Caco-2 (cell line): ENCODE results near the gene PEX19. TPM values are rescaled to one million over a fixed set of nuclear protein-coding genes. Genes with fewer than 3 reads are reported as not detected.

Source experiments
- BruUV-seq: library from RNA; stranded (reverse); fragments of 400-500 nt; replicated peaks from 2 replicates; lab custom pipeline; 2021; lab: Mats Ljungman, UMichigan
- CTCF ChIA-PET: fragments of 300-600 bp; sonication (Branson Sonifier 250); formaldehyde crosslinking; loops from one replicate; lab custom pipeline; 2022; ENCODE audit warnings: antibody characterized with exemption; lab: Charles Lee
- POLR2A ChIA-PET: fragments of 300-600 bp; sonication (Branson Sonifier 250); formaldehyde crosslinking; loops from one replicate; lab custom pipeline; 2022; ENCODE audit warnings: antibody characterized with exemption; lab: Charles Lee
- DNase-seq, 2 experiments: peaks; one replicate each; pipeline versions ENCODE4 v3.0.0 to v3.0.0-alpha.2; 2020 to 2022
- H3K27me3 ChIP-seq: replicated peaks from 2 replicates; pipeline ENCODE4 v1.6.0; 2011; ENCODE audit warnings: low read length; ENCODE audit not compliant: control insufficient read depth, insufficient read depth
- H3K36me3 ChIP-seq: 2 replicates; pipeline ENCODE4 v1.5.1; 2011; ENCODE audit warnings: low read length; ENCODE audit not compliant: control insufficient read depth, insufficient read depth
- H3K4me1 ChIP-seq: fragments of 250-450 bp; sonication (Bioruptor Pico); 2 replicates; pipeline ENCODE4 v1.5.1; 2020; ENCODE audit warnings: mild to moderate bottlenecking
- H3K4me3 ChIP-seq: 2 replicates; pipeline ENCODE4 v1.5.1; 2011; ENCODE audit warnings: low read depth, mild to moderate bottlenecking, control low read depth, low read length
- H3K9me3 ChIP-seq: fragments of 250-450 bp; sonication (Bioruptor Pico); 2 replicates; pipeline ENCODE4 v1.5.1; 2020; ENCODE audit warnings: mild to moderate bottlenecking, moderate library complexity
- H3K27ac Mint-ChIP-seq: one replicate; pipeline ENCODE4 v1.8.0; 2022; ENCODE audit warnings: mixed read lengths; ENCODE audit not compliant: unreplicated experiment
- H3K27me3 Mint-ChIP-seq: one replicate; pipeline ENCODE4 v1.8.0; 2022; ENCODE audit warnings: mixed read lengths; ENCODE audit not compliant: insufficient read depth, unreplicated experiment
- H3K36me3 Mint-ChIP-seq: one replicate; pipeline ENCODE4 v1.8.0; 2022; ENCODE audit warnings: mild to moderate bottlenecking, mixed read lengths; ENCODE audit not compliant: insufficient read depth, unreplicated experiment
- H3K4me1 Mint-ChIP-seq: one replicate; pipeline ENCODE4 v1.8.0; 2022; ENCODE audit warnings: low read depth, mixed read lengths; ENCODE audit not compliant: unreplicated experiment
- H3K4me3 Mint-ChIP-seq: one replicate; pipeline ENCODE4 v1.8.0; 2022; ENCODE audit warnings: mild to moderate bottlenecking, moderate library complexity, mixed read lengths; ENCODE audit not compliant: unreplicated experiment
- H3K9me3 Mint-ChIP-seq: one replicate; pipeline ENCODE4 v1.8.0; 2022; ENCODE audit warnings: mixed read lengths; ENCODE audit not compliant: unreplicated experiment
- intact Hi-C: fragments of 100-400 bp; cut with micrococcal nuclease; formaldehyde crosslinking; loops from one replicate; pipeline ENCODE4 v1.10.0; 2022; ENCODE audit not compliant: unreplicated experiment
- total RNA-seq: library from RNA; stranded (reverse); gene quantifications from 2 replicates; pipeline ENCODE4 v1.2.3, GENCODE V29; 2022
- TF ChIP-seq, protein P1 (sequence below), 2 experiments: fragments of 200-600 bp in 1 of 2; IDR thresholded peaks; 1 replicate in 1 of 2; 2 replicates in 1 of 2; pipeline versions ENCODE4 v1.5.1 to v1.8.0; 2011 to 2022; ENCODE audit warnings: antibody characterized with exemption in 1 of 2, control low read depth in 1 of 2, inconsistent platforms in 1 of 2, low read depth in 1 of 2, low read length in 1 of 2, mild to moderate bottlenecking in 1 of 2, moderate library complexity in 1 of 2; ENCODE audit not compliant: insufficient read depth in 1 of 2, severe bottlenecking in 1 of 2, unreplicated experiment in 1 of 2

PEX19 gene
- total RNA-seq, 1 experiment from 2014 or later, result 59.3 TPM

DNA sequence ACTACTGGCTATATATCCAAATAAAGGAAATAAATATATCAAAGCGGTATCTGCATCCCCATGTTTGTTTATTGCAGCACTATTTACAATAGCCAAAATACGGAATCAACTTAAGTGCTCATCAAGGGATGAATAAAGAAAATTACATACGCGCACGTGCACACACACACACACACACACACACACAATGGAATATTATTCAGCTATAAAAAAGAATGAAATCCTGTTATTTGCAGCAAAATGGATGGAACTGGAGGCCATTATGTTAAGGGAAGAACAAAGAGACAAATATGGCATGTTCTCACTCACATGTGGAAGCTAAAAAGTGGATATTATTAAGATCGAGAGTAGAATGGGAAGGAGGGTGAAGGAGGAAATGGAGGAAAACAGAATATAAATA lies 37.9 kb upstream of the PEX19 start:
- TF ChIP-seq, protein P1, sequence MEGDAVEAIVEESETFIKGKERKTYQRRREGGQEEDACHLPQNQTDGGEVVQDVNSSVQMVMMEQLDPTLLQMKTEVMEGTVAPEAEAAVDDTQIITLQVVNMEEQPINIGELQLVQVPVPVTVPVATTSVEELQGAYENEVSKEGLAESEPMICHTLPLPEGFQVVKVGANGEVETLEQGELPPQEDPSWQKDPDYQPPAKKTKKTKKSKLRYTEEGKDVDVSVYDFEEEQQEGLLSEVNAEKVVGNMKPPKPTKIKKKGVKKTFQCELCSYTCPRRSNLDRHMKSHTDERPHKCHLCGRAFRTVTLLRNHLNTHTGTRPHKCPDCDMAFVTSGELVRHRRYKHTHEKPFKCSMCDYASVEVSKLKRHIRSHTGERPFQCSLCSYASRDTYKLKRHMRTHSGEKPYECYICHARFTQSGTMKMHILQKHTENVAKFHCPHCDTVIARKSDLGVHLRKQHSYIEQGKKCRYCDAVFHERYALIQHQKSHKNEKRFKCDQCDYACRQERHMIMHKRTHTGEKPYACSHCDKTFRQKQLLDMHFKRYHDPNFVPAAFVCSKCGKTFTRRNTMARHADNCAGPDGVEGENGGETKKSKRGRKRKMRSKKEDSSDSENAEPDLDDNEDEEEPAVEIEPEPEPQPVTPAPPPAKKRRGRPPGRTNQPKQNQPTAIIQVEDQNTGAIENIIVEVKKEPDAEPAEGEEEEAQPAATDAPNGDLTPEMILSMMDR (IDR thresholded peaks at IDR 0.05; ENCODE audit: insufficient read depth in 1 of 2, low read depth in 1 of 2, low read length in 1 of 2, severe bottlenecking in 1 of 2, unreplicated experiment in 1 of 2), result no peak
- H3K36me3 ChIP-seq, result no peaks in the 10 kb centered on the region
- no peaks in the 10 kb centered on the region for H3K4me1 Mint-ChIP-seq
- DNase-seq, result no peak
- intact Hi-C loops, result no loop called here
- H3K27ac Mint-ChIP-seq, result no peak overlapping the region
- CTCF ChIA-PET, result no interaction called here
- POLR2A ChIA-PET, result no interaction called here
- no TSS peak for BruUV-seq
- no peak overlapping the region for H3K4me3 ChIP-seq
- no peaks in the 10 kb centered on the region for H3K9me3 ChIP-seq
- no peaks in the 10 kb centered on the region for H3K27me3 ChIP-seq
- H3K36me3 Mint-ChIP-seq, result peaks cover 89% of the 10 kb centered on the region
- no peaks in the 10 kb centered on the region for H3K4me1 ChIP-seq
- H3K9me3 Mint-ChIP-seq, result no peaks in the 10 kb centered on the region
- H3K27me3 Mint-ChIP-seq, result no peaks in the 10 kb centered on the region
- no peak overlapping the region for H3K4me3 Mint-ChIP-seq

DNA sequence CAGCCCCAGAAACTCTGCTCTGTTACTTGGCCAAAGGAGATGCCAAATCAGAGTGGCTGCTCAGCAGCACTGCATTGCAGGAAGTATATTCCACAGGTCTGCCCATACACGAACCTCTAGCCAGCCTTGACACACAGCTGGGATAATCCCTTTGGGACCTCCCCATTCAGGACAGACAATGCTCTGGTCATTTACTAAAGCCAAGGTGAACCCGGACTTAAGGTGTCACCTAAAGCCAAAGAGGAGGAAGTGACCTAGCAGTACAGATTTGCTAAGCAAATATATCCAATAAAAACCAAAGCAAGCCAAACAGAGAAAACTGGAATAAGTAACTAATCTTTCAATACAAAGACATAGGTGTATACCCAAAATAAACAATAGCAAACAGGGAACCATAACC lies 30.4 kb upstream of the PEX19 start:
- ChIA-PET CTCF (no interaction called here), POLR2A (no interaction called here)
- Mint-ChIP-seq H3K27me3 (no peaks in the 10 kb centered on the region), H3K27ac (no peak overlapping the region), H3K4me1 (no peaks in the 10 kb centered on the region), H3K36me3 (peaks cover 94% of the 10 kb centered on the region), H3K9me3 (no peaks in the 10 kb centered on the region), H3K4me3 (no peak overlapping the region)
- TF ChIP-seq, protein P1 (IDR thresholded peaks at IDR 0.05; ENCODE audit: insufficient read depth in 1 of 2, low read depth in 1 of 2, low read length in 1 of 2, severe bottlenecking in 1 of 2, unreplicated experiment in 1 of 2), result no peak
- no TSS peak for BruUV-seq
- Histone ChIP-seq H3K4me3 (no peak overlapping the region), H3K4me1 (no peaks in the 10 kb centered on the region), H3K9me3 (no peaks in the 10 kb centered on the region), H3K36me3 (peaks cover 4% of the 10 kb centered on the region), H3K27me3 (no peaks in the 10 kb centered on the region)
- DNase-seq, result no peak
- intact Hi-C loops, result no loop called here

DNA sequence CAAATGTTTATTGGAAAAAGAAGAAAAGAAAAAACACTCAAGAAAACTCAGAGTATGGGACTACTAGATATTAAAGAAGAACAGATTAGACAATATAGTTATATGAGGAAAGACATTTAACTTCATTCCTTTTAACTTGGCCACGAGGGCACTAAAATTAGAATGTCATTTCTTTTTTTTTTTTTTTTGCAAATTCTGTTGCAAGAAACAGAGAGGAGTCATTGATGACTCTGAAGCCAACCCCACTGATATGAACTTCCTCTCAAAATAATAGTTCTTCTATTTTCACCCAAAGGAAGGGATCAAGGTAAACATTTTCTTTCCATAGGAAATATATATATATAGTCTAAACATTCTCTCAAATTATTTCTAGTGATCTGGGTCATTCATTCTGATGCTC lies 24.6 kb upstream of the PEX19 start:
- Mint-ChIP-seq H3K4me1 (no peaks in the 10 kb centered on the region), H3K9me3 (no peaks in the 10 kb centered on the region), H3K4me3 (no peak overlapping the region), H3K27me3 (no peaks in the 10 kb centered on the region), H3K36me3 (peaks cover 85% of the 10 kb centered on the region), H3K27ac (no peak overlapping the region)
- intact Hi-C loops, result no loop called here
- TF ChIP-seq, protein P1 (IDR thresholded peaks at IDR 0.05; ENCODE audit: insufficient read depth in 1 of 2, low read depth in 1 of 2, low read length in 1 of 2, severe bottlenecking in 1 of 2, unreplicated experiment in 1 of 2), result no peak
- ChIA-PET POLR2A (no interaction called here), CTCF (no interaction called here)
- no peaks in the 10 kb centered on the region for H3K27me3 ChIP-seq
- no peak overlapping the region for H3K4me3 ChIP-seq
- H3K36me3 ChIP-seq, result peaks cover 6% of the 10 kb centered on the region
- no peak for DNase-seq
- H3K4me1 ChIP-seq, result no peaks in the 10 kb centered on the region
- no TSS peak for BruUV-seq
- H3K9me3 ChIP-seq, result no peaks in the 10 kb centered on the region
